Stimulated activated CD4-positive, alpha-beta T cell treated with anti-CD3 and anti-CD28 coated beads, Interleukin-2, amount 100 ng/mL, for 4 hours (primary cell): ENCODE measurements around the gene ZNF440.
A peak's percentile ranks its signal among the peaks of the same experiment; 100 is the strongest.
"Not testable (repeated sequence)": the region's sequence is repeated elsewhere in the genome, so short reads cannot be mapped to it uniquely, and the experiment has no call there.

Experiments used
- DNase-seq: peaks from one replicate; pipeline ENCODE4 v3.0.0-alpha.2; 2020; ENCODE audit warnings: low read depth

The ZNF440 gene

DNA sequence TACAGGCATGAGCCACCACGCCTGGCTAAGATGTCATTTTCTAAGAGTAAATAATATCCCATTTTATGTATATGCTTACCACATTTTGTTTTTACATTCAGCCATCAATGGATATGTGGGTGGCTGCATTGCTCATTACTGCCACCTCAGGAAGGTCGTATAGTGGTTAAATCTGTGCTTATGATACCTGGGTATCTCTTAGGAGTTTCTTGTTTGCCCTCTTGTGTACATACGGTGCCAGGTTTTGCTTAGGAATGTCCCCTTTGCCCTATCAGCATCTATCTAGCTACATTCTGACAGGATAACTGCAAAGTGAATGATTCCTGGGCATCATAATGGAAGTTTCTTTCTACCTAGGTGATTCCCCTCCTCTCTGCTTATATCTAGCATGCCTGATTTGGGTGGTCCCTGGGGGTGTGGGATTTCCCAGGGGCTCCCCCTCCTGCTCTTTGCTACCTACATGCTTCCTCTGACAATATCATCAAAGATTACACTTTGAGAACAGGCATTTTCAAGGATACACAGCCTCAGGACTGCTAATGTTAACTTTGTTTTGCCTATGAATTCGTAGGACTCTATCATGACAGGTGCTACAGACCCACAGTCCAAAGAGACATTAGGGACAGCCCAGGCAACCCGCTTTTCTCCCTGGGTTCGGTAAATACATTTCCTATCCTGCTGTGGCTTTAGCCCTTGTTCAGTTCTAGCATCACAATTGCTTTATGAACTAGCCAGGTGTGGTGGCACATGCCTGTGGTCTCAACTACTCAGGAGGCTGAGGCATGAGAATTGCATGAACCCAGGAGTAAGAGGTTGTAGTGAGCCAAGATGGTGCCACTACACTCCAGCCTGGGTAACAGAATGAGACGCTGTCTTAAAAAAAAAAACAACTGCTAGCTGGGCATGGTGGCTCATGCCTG lies 15.1 kb downstream of the ZNF440 start:
- not testable (repeated sequence) for DNase-seq

DNA sequence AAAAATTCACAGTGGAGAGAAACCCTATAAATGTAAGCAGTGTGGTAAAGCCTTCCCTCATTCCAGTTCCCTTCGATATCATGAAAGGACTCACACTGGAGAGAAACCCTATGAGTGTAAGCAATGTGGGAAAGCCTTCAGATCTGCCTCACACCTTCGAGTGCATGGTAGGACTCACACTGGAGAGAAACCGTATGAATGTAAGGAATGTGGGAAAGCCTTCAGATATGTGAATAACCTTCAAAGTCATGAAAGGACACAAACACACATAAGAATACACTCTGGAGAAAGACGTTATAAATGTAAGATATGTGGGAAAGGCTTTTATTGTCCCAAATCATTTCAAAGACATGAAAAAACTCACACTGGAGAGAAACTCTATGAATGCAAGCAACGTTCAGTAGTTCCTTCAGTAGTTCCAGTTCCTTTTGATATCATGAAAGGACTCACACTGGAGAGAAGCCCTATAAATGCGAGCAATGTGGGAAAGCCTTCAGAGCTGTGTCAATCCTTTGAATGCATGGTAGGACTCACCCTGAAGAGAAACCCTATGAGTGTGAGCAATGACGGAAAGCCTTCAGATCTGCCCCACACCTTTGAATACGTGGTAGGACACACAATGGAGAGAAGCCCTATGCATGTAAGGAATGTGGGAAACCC lies 18.3 kb downstream of the ZNF440 start:
- DNase-seq, result no peak

- DNase-seq, result no peak
Observed at GRCh38 chr19:11833541-11833940, 19.5 kb downstream of the ZNF440 start.

DNA sequence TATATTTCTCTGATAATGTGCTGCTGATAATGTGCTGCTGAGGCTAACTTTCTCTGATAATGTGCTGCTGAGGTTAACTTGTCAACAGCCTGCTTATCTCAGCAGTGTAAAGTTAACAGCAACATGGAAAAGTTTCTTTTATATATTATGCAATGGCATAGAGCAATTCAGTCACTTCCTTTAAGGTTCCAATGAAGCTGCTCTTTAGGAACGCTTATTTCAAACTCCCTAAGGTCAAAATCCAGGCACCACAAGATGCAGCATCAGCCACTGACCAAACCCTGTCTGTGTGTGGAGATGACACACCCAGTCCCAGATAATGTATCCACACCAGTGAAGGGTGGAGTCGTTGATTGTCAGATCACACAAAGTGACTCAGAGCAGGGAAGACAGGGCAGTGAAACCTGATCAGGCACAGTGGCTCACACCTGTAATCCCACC lies 21.6 kb downstream of the ZNF440 start:
- DNase-seq, result not testable (repeated sequence)

GRCh38 chr19:11843722-11844121 lies 29.6 kb downstream of the ZNF440 start:
- no peak for DNase-seq

GRCh38 chr19:11847615-11848014 lies 33.5 kb downstream of the ZNF440 start:
- DNase-seq, result not testable (repeated sequence)

DNA sequence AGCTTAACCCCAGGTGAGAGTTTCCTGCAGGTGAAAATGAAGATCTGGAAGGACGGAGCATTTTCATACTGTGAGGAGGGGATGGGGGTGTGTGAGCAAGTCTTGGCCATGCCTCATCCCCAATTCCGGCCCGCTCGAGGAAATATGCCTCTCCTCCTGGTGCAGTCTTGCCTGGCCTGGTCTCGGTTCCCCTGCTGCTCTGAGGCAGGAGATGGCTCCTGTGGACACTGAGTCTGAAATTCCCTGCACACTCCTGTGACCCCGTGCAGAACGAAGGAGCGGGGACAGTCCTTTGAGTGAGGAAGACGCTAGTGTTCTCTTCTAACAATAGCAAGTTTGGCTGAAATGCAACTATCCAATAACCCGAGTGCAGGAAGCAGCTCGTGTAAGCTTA lies 34.1 kb downstream of the ZNF440 start:
- DNase-seq, result no peak

GRCh38 chr19:11848594-11849469 lies 34.8 kb downstream of the ZNF440 start, which contains the start of gene ZNF439:
Gene ZNF439 (plus strand): TSS chr19:11848726. CDS start chr19:11848868, 142 bp downstream.
- DNase-seq, result peak; percentile 81

- DNase-seq, result not testable (repeated sequence)
Observed at GRCh38 chr19:11850289-11850688, 36.2 kb downstream of the ZNF440 start.

DNA sequence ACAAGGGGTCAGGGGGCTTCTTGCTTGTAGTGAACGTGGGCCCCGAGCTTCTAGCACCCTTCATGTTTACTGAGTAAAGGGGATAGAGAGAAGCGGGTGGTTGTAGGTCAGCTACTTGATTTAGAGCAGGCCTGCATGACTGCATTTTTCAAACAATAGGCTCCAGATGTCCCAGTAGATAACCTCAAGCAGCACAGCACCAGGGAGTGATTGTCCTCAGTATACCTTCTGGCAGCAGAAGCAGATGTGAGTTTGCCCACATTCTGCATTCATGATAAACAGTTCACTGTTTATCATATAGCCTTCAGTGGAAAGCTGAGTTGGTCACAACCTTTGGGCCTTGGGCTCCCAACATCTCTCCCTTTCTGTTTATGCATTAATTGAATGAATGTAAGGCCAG lies 39.3 kb downstream of the ZNF440 start:
- DNase-seq, result no peak

- DNase-seq, result no peak
Observed at GRCh38 chr19:11856596-11857250, 42.6 kb downstream of the ZNF440 start.

DNA sequence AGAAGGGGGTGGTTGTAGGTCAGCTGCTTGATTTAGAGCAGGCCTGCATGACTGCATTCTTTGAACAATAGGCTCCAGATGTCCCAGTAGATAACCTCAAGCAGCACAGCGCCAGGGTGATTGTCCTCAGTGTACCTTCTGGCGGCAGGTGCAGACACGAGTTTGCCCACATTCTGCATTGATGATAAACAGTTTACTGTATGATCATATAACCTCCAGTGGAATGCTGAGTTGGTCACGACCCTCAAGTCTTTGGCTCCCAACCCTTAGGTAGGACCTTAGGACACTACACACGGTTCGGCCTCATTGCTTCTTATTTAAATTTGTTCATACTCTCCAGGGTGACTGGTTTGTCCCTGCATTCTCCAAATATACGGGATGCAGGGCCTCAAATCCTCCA lies 46.6 kb downstream of the ZNF440 start:
- DNase-seq, result no peak

DNA sequence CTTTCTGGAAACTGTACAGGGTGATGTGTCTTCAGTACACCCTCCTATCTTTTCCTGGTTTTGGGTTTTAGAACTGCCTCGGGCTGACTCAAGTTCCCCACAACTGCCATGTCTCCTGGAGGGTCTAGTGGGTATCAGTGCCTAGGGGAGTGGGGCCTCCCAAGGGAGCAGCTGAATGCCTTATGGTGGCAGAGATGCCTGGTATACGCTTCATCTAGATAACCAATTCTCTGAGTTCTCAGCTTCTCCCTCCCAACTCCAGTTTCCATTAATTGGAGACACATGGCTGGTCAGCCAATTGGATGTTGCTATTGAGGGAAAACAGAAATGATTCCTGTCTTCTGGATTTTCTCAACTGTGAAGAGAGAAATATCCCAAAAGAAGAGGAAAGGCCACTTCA lies 47.2 kb downstream of the ZNF440 start:
- DNase-seq, result no peak

DNA sequence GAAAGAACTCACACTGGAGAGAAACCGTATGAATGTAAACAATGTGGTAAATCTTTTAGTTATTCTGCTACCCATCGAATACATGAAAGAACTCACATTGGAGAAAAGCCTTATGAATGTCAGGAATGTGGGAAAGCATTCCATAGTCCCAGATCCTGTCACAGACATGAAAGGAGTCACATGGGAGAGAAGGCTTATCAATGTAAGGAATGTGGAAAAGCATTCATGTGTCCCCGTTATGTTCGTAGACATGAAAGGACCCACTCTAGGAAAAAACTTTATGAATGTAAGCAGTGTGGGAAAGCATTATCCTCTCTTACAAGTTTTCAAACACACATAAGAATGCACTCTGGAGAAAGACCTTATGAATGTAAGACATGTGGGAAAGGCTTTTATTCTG lies 53.7 kb downstream of the ZNF440 start:
- not testable (repeated sequence) for DNase-seq

DNA sequence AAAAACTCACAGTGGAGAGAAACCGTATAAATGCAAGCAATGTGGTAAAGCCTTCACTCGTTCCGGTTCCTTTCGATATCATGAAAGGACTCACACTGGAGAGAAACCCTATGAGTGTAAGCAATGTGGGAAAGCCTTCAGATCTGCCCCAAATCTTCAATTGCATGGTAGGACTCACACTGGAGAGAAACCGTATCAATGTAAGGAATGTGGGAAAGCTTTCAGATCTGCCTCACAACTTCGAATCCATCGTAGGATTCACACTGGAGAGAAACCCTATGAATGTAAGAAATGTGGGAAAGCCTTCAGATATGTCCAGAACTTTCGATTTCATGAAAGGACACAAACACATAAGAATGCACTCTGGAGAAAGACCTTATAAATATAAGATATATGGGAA lies 54.1 kb downstream of the ZNF440 start:
- no peak for DNase-seq

- no peak for DNase-seq
Observed at GRCh38 chr19:11872624-11873023, 58.6 kb downstream of the ZNF440 start.

DNA sequence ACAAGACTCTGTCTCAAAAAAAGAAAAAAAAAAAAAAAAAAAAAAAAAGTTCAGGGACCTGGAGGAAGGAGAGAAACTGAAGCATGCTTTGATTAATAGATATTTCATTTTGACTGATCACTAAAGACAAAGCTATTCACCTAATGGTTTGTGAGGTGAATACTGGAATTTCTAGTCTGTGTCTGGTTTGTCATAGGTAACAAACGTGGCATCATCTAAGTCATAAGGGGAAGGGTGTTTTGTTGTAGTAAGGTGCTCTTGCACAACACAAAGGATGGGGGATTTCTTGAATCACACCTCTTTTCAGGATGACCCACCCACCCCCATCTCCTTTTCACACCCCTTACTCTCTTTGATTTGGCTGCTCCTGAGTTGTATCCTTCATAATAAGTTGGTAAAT lies 59.7 kb downstream of the ZNF440 start:
- DNase-seq, result no peak

DNA sequence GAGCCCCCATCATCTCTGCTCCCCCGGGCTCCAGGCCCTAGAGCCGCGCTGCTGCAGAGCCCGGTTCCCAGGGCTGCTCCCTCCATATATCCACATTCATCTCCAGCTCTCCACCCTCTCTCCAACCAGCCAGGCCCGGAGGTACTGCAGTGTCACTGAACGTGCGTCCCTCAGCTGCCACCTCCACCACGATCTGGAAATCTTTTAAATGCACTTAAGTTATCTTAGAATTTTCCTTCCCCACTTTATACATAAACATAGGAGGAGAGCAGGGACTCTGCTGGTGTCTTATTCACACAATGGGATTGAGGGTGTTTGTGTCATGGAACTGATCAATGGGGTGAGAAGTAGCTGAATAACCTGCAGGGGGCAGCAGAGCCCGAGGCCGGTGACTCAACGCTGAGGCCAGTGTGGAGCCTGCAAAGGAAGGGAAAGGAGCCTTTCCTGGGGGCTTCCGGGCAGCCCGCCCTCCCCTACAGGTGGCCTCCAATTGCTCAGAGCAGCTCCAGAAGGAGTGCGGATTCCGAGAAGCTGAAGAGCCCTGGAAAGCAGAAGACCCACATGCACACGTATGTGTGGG lies 65.7 kb downstream of the ZNF440 start:
- DNase-seq, result peak; percentile 7

GRCh38 chr19:11880598-11880997 lies 66.5 kb downstream of the ZNF440 start:
- DNase-seq, result no peak

DNA sequence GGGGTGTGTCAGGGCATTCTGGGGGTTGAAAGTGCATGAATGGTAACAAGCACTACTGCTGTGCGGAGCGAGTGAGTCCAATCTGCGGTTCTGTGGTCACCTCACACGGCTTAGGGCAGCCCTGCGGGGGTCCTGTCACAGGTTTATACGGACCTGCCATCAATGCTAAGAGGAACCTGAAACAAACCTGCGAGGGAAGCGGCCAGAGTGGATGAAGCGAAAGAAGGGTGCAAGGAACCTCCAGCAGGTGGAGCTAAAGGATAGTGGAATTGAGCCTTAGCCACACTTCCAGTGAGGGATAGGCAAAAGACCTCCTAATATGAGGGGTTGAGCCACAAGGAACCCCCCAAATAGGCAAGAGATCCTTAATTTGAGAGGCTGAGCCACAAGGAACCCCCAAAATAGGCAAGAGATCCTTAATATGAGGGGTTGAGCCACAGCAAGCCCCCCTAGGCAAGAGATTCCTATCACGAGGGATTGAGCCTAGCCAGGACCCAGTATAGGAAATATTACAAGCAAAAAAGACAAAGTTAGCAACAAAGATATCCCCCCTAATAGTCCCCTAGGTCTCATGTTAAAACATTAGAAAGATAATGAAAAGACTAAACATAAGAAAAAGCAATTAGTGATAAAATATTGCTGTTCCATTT lies 67.2 kb downstream of the ZNF440 start:
- peak; percentile 48 for DNase-seq

GRCh38 chr19:11882606-11883005 lies 68.5 kb downstream of the ZNF440 start:
- DNase-seq, result no peak
